DMS153 treated with DMSO at 0.1 percent for 48 hours (cell line): ENCODE data around the gene TMEM123.

Source experiments
- DNase-seq: peaks from one replicate; lab custom pipeline; 2025; ENCODE audit not compliant: unreplicated experiment; lab: John Stamatoyannopoulos, UW

Gene TMEM123

GRCh38 chr11:102473543-102473942 is 21.0 kb upstream of the TMEM123 start:
- DNase-seq = no peak

- DNase-seq = no peak
Measured at GRCh38 chr11:102472127-102472526, 19.6 kb upstream of the TMEM123 start.

GRCh38 chr11:102471474-102471873 is 18.9 kb upstream of the TMEM123 start:
- no peak for DNase-seq

- DNase-seq = no peak
Measured at GRCh38 chr11:102470251-102470650, 17.7 kb upstream of the TMEM123 start.

- DNase-seq = no peak
Measured at GRCh38 chr11:102469196-102469821, 16.7 kb upstream of the TMEM123 start.

GRCh38 chr11:102468616-102469195 is 16.1 kb upstream of the TMEM123 start:
- no peak for DNase-seq

GRCh38 chr11:102467853-102468580 is 15.5 kb upstream of the TMEM123 start:
- no peak for DNase-seq

- no peak for DNase-seq
Measured at GRCh38 chr11:102467080-102467708, 14.6 kb upstream of the TMEM123 start.

GRCh38 chr11:102465696-102466095 is 13.1 kb upstream of the TMEM123 start:
- DNase-seq = no peak

- DNase-seq = no peak
Measured at GRCh38 chr11:102464859-102465500, 12.4 kb upstream of the TMEM123 start.

- no peak for DNase-seq
Measured at GRCh38 chr11:102464037-102464436, 11.5 kb upstream of the TMEM123 start.

GRCh38 chr11:102462610-102463009 is 10.0 kb upstream of the TMEM123 start:
- no peak for DNase-seq

GRCh38 chr11:102459393-102459792 is 6.8 kb upstream of the TMEM123 start:
- no peak for DNase-seq

- DNase-seq = no peak
Measured at GRCh38 chr11:102458548-102458947, 6.0 kb upstream of the TMEM123 start.

- DNase-seq = peak; percentile 20
Measured at GRCh38 chr11:102457865-102458264, 5.3 kb upstream of the TMEM123 start.

GRCh38 chr11:102457056-102457677 is 4.6 kb upstream of the TMEM123 start:
- DNase-seq = no peak

- DNase-seq = no peak
Measured at GRCh38 chr11:102456381-102456780, 3.8 kb upstream of the TMEM123 start.

GRCh38 chr11:102453921-102454320 is 1.4 kb upstream of the TMEM123 start:
- DNase-seq = no peak

- no peak for DNase-seq
Measured at GRCh38 chr11:102453302-102453695, 734 bp upstream of the TMEM123 start.

- DNase-seq = peak; percentile 69
Measured at GRCh38 chr11:102451681-102452460, 694 bp downstream of the TMEM123 start.
